DMS53 treated with DMSO at 0.1 percent for 48 hours (cell line): ENCODE measurements around the gene PSMD4.
A peak's percentile ranks its signal among the peaks of the same experiment; 100 is the strongest.
"Not testable (repeated sequence)": the region's sequence is repeated elsewhere in the genome, so short reads cannot be mapped to it uniquely, and the experiment has no call there.

Source experiments
- DNase-seq: peaks from one replicate; lab custom pipeline; 2025; ENCODE audit not compliant: unreplicated experiment; lab: John Stamatoyannopoulos, UW

PSMD4 gene

GRCh38 chr1:151267760-151268159 is 13.2 kb downstream of the PSMD4 start:
- DNase-seq = no peak

GRCh38 chr1:151273924-151274466 is 19.5 kb downstream of the PSMD4 start:
- no peak for DNase-seq

DNA sequence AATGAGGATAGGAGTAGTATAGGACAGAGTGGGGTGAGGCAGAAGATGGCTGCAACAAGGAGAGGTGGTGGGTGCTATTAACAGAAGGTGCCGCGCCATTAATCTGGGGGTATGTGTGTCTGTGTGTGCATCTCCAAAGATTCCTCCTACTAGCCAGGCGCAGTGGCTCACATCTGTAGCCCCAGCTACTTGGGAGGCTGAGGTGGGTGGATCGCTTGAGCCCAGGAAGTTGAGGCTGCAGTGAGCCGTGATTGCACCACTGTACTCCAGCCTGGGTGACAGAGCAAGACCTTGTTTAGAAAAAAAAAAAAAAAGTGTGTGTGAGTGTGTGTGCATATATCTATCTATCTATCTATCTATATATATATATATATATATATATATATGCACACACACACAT is 20.8 kb downstream of the PSMD4 start:
- not testable (repeated sequence) for DNase-seq

- DNase-seq = no peak
Measured at GRCh38 chr1:151277249-151277648, 22.7 kb downstream of the PSMD4 start.

GRCh38 chr1:151281225-151281968 is 26.9 kb downstream of the PSMD4 start:
- DNase-seq = peak; percentile 96

DNA sequence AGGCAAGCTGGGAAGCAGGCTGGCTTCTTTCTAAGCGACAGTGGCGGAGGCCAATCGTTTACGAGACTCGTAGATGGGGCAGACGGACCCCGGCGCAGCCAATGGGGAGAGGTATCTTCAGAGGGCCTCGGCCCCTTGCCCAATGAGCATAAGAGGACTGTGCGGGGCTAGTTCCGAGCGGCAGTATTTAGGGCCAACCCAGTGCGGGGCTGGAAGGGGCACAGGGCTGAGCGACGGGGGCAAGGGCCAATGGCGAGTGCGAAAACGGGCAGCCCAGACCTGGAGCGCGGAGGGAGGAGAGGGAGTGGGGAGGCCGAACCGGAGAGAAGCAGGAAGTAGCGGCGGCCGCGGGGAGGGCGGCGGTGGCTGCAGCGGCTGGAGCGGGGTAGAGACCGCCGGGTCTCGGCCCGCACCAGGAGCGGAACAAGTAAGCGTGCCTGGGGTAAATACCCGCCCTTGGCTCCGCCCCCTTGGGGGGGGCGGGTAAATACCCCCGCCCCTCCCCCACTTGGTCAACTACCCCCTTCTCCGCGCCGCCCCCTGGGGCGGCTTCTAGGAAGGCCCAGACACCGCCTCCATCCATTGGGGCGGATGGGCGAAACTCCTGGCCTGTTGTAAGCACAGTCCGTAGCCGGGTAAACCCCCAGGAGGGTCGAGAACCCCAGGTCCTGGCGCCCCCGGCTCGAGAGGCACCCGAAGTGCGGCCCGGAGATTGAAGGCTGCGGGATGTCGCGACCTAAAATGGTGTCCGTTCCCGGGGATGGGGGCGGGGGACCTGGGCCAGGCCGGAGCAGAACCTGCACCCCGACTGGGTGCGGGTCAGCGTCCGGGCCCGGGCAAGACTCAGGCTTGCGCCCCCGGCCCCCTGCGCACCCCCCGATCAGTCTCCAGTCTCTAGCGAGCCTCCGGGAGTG is 27.7 kb downstream of the PSMD4 start, which contains the start of gene ZNF687:
Gene ZNF687, plus strand, starts transcription at position 331 of the 914 bp plus-strand sequence. CDS start 3,993 bp downstream, outside the sequence.
- peak; percentile 98 for DNase-seq

- DNase-seq = no peak
Measured at GRCh38 chr1:151282883-151283725, 28.6 kb downstream of the PSMD4 start.

DNA sequence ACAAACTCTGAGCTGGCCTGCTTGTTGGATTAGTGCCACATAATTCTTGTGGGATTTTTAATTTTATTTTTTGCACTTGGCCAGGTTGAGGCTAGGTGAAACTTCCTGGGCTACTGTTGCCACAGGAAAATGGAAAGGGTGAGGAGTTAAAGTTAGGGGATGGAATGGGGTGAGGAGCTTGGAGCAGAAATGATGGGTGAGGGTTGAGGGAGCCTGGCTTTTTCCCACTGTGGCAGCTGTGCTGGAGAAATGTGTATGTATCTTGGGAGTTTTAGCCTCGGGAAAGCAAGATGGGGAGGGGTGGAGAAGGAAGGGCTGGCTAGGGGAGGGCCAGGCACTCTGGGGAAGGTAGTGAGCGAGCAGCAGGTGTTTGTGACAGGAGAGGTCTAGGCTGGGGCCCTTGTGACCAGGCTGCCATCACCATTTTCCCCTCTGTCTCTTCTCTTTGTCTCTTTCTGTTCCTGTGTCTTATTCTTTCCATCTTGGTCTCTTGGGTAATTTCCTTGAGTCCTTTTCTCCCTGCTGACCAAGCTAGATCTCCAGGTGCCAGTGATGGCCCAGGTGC is 29.6 kb downstream of the PSMD4 start:
- DNase-seq = no peak

- DNase-seq = no peak
Measured at GRCh38 chr1:151286619-151287340, 32.2 kb downstream of the PSMD4 start.

DNA sequence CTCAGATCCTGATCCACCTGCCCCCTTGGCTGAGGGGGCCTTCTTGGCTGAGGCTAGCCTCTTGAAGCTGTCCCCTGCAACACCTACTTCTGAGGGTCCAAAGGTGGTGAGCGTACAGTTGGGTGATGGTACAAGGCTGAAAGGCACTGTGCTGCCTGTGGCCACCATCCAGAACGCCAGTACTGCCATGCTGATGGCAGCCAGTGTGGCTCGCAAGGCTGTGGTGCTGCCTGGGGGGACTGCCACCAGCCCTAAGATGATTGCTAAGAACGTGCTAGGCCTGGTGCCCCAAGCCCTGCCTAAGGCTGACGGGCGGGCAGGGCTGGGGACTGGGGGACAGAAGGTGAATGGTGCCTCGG is 32.8 kb downstream of the PSMD4 start:
- DNase-seq = no peak

- no peak for DNase-seq
Measured at GRCh38 chr1:151287767-151288500, 33.4 kb downstream of the PSMD4 start.

- no peak for DNase-seq
Measured at GRCh38 chr1:151288502-151288901, 34.0 kb downstream of the PSMD4 start.

DNA sequence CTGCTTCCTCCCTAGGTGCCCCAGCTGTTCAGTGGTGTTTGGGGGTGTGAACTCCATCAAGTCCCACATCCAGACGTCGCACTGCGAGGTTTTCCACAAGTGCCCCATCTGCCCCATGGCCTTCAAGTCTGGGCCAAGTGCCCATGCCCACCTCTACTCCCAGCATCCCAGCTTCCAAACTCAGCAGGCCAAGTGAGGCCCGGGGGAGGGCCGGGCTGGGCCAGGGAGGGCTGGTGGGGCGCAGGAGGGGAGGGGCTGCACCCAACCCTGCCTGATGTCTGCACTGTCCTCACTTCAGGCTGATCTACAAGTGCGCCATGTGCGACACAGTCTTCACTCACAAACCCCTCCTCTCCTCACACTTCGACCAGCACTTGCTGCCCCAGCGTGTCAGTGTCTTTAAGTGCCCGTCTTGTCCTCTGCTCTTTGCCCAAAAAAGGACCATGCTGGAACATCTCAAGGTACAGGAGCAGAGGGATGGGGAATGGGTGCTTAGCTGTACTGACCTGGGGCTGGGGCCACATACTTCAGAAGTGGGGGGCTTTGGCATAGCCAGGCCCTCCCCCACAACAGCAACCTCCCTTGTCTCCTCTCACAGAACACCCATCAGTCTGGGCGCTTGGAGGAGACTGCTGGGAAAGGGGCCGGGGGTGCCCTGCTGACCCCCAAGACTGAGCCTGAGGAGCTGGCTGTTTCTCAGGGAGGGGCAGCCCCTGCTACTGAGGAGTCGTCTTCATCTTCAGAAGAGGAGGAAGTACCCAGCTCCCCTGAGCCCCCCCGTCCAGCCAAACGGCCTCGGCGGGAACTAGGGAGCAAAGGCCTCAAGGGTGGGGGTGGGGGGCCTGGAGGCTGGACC is 34.8 kb downstream of the PSMD4 start:
- DNase-seq = no peak

GRCh38 chr1:151289991-151290708 is 35.6 kb downstream of the PSMD4 start:
- DNase-seq = no peak

GRCh38 chr1:151290709-151291303 is 36.3 kb downstream of the PSMD4 start:
- DNase-seq = no peak

DNA sequence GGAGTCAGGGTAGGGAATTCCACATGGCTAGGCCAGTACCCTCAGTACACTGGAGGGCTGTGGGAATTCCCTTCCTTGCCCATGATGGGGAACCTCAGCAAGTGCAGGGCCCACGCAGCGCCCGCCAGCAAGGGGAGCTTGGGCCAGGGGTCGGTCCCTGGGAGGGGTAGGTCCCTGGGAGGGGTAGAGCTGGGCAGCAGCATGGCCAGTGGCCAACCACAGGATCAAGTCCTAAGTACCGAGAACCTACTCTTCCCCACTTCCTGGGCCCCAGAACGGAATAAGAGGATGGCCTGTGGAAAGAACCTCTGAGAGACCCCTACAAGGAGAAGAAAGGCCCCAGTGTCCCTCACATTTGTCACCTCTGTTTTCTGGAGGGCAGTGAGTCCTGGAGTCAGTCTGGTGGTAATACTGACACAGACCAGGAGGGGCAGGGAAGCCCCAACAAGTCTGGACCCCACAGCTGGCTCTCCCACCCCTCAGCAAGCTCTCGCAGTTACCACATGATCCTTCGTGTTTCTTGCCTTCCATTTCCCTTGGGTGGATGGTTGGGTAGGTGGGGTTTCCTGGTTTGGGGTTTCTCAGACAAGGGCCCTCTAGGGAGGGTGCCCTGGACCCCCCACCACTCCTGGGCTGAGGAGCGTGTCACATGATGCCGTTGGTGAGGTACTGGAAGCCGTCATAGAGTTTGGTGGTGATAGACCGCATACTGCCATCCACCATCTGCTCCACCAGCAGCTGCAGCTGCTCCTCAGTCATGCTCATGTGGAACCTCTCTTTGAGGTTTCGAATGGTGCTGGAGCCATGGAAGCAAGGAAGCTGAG is 37.9 kb downstream of the PSMD4 start:
- DNase-seq = no peak
